ENCODE measurements around the gene DENND6A. TPM values are rescaled to one million over a fixed set of nuclear protein-coding genes. Genes with fewer than 3 reads are reported as not detected.

DENND6A gene, protein sequence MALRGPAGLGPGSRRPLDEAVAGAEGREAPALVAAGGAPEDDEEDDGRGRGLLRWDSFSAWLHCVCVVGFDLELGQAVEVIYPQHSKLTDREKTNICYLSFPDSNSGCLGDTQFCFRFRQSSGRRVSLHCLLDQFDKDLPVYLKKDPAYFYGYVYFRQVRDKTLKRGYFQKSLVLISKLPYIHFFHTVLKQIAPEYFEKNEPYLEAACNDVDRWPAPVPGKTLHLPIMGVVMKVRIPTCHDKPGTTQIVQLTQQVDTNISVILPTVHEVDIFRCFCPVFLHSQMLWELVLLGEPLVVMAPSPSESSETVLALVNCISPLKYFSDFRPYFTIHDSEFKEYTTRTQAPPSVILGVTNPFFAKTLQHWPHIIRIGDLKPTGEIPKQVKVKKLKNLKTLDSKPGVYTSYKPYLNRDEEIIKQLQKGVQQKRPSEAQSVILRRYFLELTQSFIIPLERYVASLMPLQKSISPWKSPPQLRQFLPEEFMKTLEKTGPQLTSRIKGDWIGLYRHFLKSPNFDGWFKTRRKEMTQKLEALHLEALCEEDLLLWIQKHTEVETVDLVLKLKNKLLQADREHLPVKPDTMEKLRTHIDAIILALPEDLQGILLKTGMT
- 29.7 TPM for total RNA-seq

DNA sequence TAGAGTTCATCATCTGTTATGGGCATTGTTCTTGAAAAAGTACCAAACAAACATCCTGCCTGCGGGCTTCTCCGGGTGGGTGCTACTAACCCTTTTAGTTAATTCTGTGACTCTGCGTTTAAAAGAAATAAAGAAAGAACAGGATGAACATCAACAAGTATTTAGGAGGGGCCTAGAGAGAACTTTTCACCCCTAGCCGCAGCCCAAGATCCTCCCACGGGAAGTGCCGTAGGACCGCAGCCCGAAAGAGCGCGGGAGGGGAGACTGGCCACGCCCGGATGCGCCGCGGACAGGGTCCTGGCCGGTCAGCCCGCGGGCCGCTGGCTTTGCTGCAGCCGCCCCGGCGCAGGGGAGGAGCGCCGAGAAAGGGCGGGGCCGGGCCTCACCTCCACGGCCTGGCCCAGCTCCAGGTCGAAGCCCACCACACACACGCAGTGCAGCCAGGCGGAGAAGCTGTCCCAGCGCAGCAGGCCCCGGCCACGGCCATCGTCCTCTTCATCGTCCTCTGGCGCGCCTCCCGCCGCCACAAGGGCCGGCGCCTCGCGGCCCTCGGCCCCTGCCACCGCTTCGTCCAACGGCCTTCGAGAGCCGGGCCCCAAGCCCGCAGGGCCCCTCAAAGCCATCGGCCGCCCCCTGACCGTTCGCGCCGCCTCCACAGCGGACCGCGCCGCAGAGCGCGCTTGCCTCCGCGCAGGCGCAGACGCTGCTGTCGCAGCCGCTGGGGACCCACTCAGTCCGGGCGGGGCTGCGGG lies at the start of gene DENND6A:
Gene DENND6A, minus strand, starts transcription at position 682 of the 752 bp plus-strand sequence. Its CDS starts 59 bp downstream, at position 623.
- Histone ChIP-seq H3K27me3 (ENCODE audit: control insufficient read depth in 3 of 3, insufficient read depth in 3 of 3, low read length in 3 of 3) (no peaks in the 10 kb centered on the region), H3K9ac (ENCODE audit: low read depth in 1 of 3, low read length in 3 of 3) (peak within 1 kb of the TSS; percentile 93 to 96 (median 96)), H3K27ac (ENCODE audit: low read depth, low read length) (peak within 1 kb of the TSS; percentile 96), H3K4me3 (ENCODE audit: low read length in 3 of 3) (peak within 1 kb of the TSS; percentile 93 to 95 (median 94)), H3K36me3 (ENCODE audit: control insufficient read depth in 3 of 3, insufficient read depth in 3 of 3, low read length in 3 of 3) (no peaks in the 10 kb centered on the region), H3K9me3 (ENCODE audit: control insufficient read depth in 3 of 3, low read length in 3 of 3) (no peaks in the 10 kb centered on the region), H3K4me1 (ENCODE audit: control insufficient read depth in 3 of 3, insufficient read depth in 3 of 3, low read length in 3 of 3) (peaks cover 25 to 39% (median 38%) of the 10 kb centered on the region in 3 donors)

DNA sequence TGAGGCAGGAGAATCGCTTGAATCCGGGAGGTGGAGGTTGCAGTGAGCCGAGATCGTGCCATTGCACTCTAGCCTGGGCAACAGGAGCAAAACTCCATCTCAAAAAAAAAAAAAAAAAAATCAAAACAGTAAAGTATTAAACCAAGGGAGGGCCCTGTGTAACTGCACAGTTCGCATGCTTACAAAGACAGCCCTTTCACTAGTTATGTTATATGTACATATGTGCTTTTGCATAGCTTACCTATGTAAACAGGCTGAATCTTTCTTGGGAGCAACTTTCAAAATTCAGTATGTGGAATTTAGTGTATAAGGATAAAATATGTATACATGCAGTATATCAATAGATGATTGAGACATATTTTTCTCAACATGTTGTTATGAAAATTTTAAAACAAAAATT lies 47.1 kb upstream of the DENND6A start:
- no peaks in the 10 kb centered on the region for H3K27me3 ChIP-seq (ENCODE audit: control insufficient read depth in 3 of 3, insufficient read depth in 3 of 3, low read length in 3 of 3)
- H3K9ac ChIP-seq (ENCODE audit: low read depth in 1 of 3, low read length in 3 of 3), result no peak overlapping the region
- peaks cover 0 to 22% (median 11%) of the 10 kb centered on the region in 3 donors for H3K4me1 ChIP-seq (ENCODE audit: control insufficient read depth in 3 of 3, insufficient read depth in 3 of 3, low read length in 3 of 3)
- H3K36me3 ChIP-seq (ENCODE audit: control insufficient read depth in 3 of 3, insufficient read depth in 3 of 3, low read length in 3 of 3), result no peaks in the 10 kb centered on the region
- no peak overlapping the region for H3K4me3 ChIP-seq (ENCODE audit: low read length in 3 of 3)
- H3K27ac ChIP-seq (ENCODE audit: low read depth, low read length), result no peak overlapping the region
- no peaks in the 10 kb centered on the region for H3K9me3 ChIP-seq (ENCODE audit: control insufficient read depth in 3 of 3, low read length in 3 of 3)

DNA sequence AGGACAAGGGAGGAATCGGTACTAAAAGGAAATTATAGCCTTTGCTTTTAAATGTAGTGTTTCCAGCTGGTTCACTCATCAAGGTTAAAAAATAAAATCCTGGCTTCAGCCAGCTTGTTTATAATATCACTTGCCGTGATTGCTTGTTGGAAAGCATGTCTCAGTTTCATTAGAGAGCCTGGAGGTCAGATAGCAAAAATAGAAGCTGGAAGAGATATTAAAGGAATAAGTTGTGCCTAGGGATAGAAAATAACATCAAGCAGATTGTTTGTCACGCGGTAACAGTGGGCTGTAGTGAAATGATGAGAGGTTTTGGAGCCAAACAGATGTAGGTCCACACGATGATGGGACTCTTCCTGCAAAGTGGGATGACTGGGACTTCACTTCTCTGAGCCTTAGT lies 45.5 kb upstream of the DENND6A start:
- H3K27ac ChIP-seq (ENCODE audit: low read depth, low read length), result peak overlapping the region; percentile 73

DNA sequence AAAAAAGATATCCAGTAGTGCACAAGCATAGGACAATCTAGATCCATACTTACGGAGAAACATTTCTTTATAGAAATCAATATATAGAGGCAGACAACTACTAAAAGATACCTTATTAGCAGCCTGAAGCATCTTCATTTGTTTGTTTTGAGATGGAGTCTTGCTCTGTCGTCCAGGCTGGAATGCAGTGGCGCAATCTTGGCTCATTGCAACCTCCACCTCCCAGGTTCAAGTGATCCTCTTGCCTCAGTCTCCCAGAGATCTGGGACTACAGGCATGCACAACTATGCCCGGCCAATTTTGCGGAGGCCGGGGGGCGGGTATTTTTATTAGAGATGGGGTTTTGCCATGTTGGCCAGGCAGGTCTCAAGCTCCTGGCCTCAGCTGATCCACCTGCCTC lies 45.0 kb upstream of the DENND6A start:
- Histone ChIP-seq H3K27me3 (ENCODE audit: control insufficient read depth in 3 of 3, insufficient read depth in 3 of 3, low read length in 3 of 3) (no peaks in the 10 kb centered on the region), H3K9me3 (ENCODE audit: control insufficient read depth in 3 of 3, low read length in 3 of 3) (no peaks in the 10 kb centered on the region), H3K9ac (ENCODE audit: low read depth in 1 of 3, low read length in 3 of 3) (peak overlapping the region in 1 of 3 donors; percentile 14), H3K36me3 (ENCODE audit: control insufficient read depth in 3 of 3, insufficient read depth in 3 of 3, low read length in 3 of 3) (no peaks in the 10 kb centered on the region), H3K27ac (ENCODE audit: low read depth, low read length) (peak overlapping the region; percentile 73), H3K4me3 (ENCODE audit: low read length in 3 of 3) (no peak overlapping the region), H3K4me1 (ENCODE audit: control insufficient read depth in 3 of 3, insufficient read depth in 3 of 3, low read length in 3 of 3) (peaks cover 0 to 22% (median 11%) of the 10 kb centered on the region in 3 donors)

More for the DNA sequence above, 45.5 kb upstream of the DENND6A start:
- Histone ChIP-seq H3K36me3 (ENCODE audit: control insufficient read depth in 3 of 3, insufficient read depth in 3 of 3, low read length in 3 of 3) (no peaks in the 10 kb centered on the region), H3K4me1 (ENCODE audit: control insufficient read depth in 3 of 3, insufficient read depth in 3 of 3, low read length in 3 of 3) (peaks cover 0 to 22% (median 11%) of the 10 kb centered on the region in 3 donors), H3K27me3 (ENCODE audit: control insufficient read depth in 3 of 3, insufficient read depth in 3 of 3, low read length in 3 of 3) (no peaks in the 10 kb centered on the region), H3K4me3 (ENCODE audit: low read length in 3 of 3) (peak overlapping the region in 1 of 3 donors; percentile 27), H3K9ac (ENCODE audit: low read depth in 1 of 3, low read length in 3 of 3) (no peak overlapping the region), H3K9me3 (ENCODE audit: control insufficient read depth in 3 of 3, low read length in 3 of 3) (no peaks in the 10 kb centered on the region)

DNA sequence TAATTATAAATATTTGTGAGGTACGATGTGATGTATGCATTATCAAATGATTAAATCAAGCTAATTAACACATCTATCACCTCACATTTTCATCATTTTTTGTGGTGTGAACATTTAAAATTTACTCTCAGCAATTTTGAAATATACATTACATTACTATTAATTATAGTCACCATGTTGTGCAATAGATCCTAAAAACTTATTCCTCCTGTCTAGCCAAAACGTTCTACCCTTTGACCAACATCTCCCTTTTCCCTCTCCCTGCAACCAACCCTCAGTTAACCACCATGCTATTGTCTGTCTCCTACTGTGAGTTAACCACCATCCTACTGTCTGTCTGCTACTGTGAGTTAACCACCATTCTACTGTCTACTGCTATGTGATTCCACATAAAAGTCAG lies 42.5 kb upstream of the DENND6A start:
- no peak overlapping the region for H3K27ac ChIP-seq (ENCODE audit: low read depth, low read length)
- H3K36me3 ChIP-seq (ENCODE audit: control insufficient read depth in 3 of 3, insufficient read depth in 3 of 3, low read length in 3 of 3), result no peaks in the 10 kb centered on the region
- H3K9ac ChIP-seq (ENCODE audit: low read depth in 1 of 3, low read length in 3 of 3), result no peak overlapping the region
- H3K9me3 ChIP-seq (ENCODE audit: control insufficient read depth in 3 of 3, low read length in 3 of 3), result no peaks in the 10 kb centered on the region
- no peaks in the 10 kb centered on the region for H3K27me3 ChIP-seq (ENCODE audit: control insufficient read depth in 3 of 3, insufficient read depth in 3 of 3, low read length in 3 of 3)
- H3K4me1 ChIP-seq (ENCODE audit: control insufficient read depth in 3 of 3, insufficient read depth in 3 of 3, low read length in 3 of 3), result peaks cover 0 to 22% (median 11%) of the 10 kb centered on the region in 3 donors
- H3K4me3 ChIP-seq (ENCODE audit: low read length in 3 of 3), result no peak overlapping the region

DNA sequence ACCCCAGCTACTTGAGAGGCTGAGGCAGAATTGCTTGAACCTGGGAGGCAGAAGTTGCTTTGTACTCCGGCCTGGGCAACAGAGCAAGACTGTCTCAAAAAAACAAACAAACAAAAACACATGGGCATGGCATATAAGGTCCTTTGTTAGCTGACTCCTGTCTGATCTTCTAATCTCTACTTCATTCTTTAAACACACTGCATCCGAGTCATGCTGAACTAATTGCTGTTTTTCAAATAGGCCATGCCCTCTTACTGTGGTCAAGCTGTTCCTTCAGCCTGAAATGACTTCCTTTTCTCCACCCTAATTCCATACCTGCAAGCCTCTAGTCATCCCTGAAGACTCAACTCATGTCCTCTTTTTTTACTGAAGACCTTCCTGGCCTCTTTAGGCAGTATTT lies 40.9 kb upstream of the DENND6A start:
- Histone ChIP-seq H3K27ac (ENCODE audit: low read depth, low read length) (no peak overlapping the region), H3K27me3 (ENCODE audit: control insufficient read depth in 3 of 3, insufficient read depth in 3 of 3, low read length in 3 of 3) (no peaks in the 10 kb centered on the region), H3K9ac (ENCODE audit: low read depth in 1 of 3, low read length in 3 of 3) (no peak overlapping the region), H3K36me3 (ENCODE audit: control insufficient read depth in 3 of 3, insufficient read depth in 3 of 3, low read length in 3 of 3) (no peaks in the 10 kb centered on the region), H3K4me1 (ENCODE audit: control insufficient read depth in 3 of 3, insufficient read depth in 3 of 3, low read length in 3 of 3) (peaks cover 0 to 20% (median 9%) of the 10 kb centered on the region in 3 donors), H3K4me3 (ENCODE audit: low read length in 3 of 3) (no peak overlapping the region), H3K9me3 (ENCODE audit: control insufficient read depth in 3 of 3, low read length in 3 of 3) (no peaks in the 10 kb centered on the region)

DNA sequence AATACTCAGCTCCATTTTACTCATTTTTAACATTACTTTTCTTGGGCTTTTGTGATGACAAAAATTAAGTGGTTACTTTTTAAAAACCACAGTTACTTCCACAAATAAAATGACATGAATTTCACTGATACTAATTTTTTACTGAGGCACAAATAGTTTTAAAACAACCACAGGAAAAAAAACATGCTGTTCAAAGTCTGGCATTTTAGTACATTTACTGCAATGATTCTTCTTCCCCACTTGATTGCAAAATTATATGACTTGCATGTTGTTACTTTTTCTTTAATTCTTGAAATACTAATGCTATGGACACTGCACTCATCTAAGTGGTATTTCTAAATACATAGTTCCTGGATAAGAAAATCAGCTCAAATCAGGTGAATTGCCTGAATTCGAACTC lies 38.4 kb upstream of the DENND6A start:
- Histone ChIP-seq H3K4me3 (ENCODE audit: low read length in 3 of 3) (no peak overlapping the region), H3K36me3 (ENCODE audit: control insufficient read depth in 3 of 3, insufficient read depth in 3 of 3, low read length in 3 of 3) (no peaks in the 10 kb centered on the region), H3K27ac (ENCODE audit: low read depth, low read length) (no peak overlapping the region), H3K27me3 (ENCODE audit: control insufficient read depth in 3 of 3, insufficient read depth in 3 of 3, low read length in 3 of 3) (no peaks in the 10 kb centered on the region), H3K4me1 (ENCODE audit: control insufficient read depth in 3 of 3, insufficient read depth in 3 of 3, low read length in 3 of 3) (no peaks in the 10 kb centered on the region), H3K9me3 (ENCODE audit: control insufficient read depth in 3 of 3, low read length in 3 of 3) (no peaks in the 10 kb centered on the region), H3K9ac (ENCODE audit: low read depth in 1 of 3, low read length in 3 of 3) (no peak overlapping the region)

DNA sequence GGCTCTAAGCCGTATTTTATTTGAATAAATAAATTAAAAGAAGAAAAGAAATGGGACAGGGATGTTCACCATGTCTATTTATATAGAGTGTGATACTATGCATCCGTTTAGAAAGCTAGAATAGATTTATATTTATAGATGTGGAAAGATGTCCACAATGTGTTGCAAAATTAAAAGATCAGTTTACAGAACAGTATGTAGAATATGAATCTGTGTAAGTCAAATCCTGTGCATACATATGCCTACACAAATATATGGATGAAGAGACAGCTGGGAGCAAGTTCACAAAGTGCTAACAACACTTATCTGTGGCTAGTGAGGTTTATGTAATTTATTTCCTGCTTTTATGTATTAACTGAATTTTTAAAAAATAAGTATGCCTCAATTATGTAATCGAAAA lies 37.8 kb upstream of the DENND6A start:
- no peaks in the 10 kb centered on the region for H3K36me3 ChIP-seq (ENCODE audit: control insufficient read depth in 3 of 3, insufficient read depth in 3 of 3, low read length in 3 of 3)
- H3K4me3 ChIP-seq (ENCODE audit: low read length in 3 of 3), result no peak overlapping the region
- no peaks in the 10 kb centered on the region for H3K9me3 ChIP-seq (ENCODE audit: control insufficient read depth in 3 of 3, low read length in 3 of 3)
- no peaks in the 10 kb centered on the region for H3K4me1 ChIP-seq (ENCODE audit: control insufficient read depth in 3 of 3, insufficient read depth in 3 of 3, low read length in 3 of 3)
- H3K9ac ChIP-seq (ENCODE audit: low read depth in 1 of 3, low read length in 3 of 3), result no peak overlapping the region
- no peaks in the 10 kb centered on the region for H3K27me3 ChIP-seq (ENCODE audit: control insufficient read depth in 3 of 3, insufficient read depth in 3 of 3, low read length in 3 of 3)
- H3K27ac ChIP-seq (ENCODE audit: low read depth, low read length), result no peak overlapping the region

DNA sequence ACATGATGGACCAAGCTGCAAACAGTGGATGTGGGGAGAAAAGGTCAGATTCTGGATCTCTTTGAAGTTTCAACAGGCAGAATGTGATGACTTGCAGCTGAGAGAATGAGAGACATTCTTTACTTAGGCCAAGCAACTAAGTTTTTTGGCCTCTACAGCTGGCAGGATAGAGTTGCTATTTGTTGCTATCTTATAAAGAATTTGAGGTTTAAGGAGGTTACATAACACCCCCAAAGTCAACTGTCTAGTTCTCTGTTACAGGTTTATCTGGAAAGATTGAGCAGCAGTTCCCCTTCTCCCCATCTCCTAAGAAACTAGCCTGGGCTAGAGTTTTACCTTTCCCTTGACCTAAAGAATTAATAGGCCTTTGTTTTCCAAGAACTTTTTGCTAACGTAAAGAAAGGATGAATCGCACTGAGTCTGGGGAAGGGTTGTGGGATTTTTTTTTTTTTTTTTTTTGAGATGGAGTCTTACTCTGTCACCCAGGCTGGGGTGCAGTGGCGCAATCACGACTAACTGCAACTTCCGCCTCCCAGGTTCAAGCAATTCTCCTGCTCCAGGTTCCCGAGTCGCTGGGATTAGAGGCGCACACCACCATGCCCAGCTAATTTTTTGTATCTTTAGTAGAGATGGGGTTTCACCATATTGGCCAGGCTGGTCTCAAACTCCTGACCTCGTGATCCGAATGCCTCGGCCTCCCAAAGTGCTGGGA lies 36.6 kb upstream of the DENND6A start:
- no peak overlapping the region for H3K4me3 ChIP-seq (ENCODE audit: low read length in 3 of 3)

More for the DNA sequence above, 36.6 kb upstream of the DENND6A start:
- no peaks in the 10 kb centered on the region for H3K9me3 ChIP-seq (ENCODE audit: control insufficient read depth in 3 of 3, low read length in 3 of 3)
- no peaks in the 10 kb centered on the region for H3K36me3 ChIP-seq (ENCODE audit: control insufficient read depth in 3 of 3, insufficient read depth in 3 of 3, low read length in 3 of 3)
- no peaks in the 10 kb centered on the region for H3K27me3 ChIP-seq (ENCODE audit: control insufficient read depth in 3 of 3, insufficient read depth in 3 of 3, low read length in 3 of 3)
- H3K27ac ChIP-seq (ENCODE audit: low read depth, low read length), result no peak overlapping the region
- H3K9ac ChIP-seq (ENCODE audit: low read depth in 1 of 3, low read length in 3 of 3), result no peak overlapping the region
- H3K4me1 ChIP-seq (ENCODE audit: control insufficient read depth in 3 of 3, insufficient read depth in 3 of 3, low read length in 3 of 3), result no peaks in the 10 kb centered on the region
